ENCODE data around the gene LRWD1. TPM values are rescaled to one million over a fixed set of nuclear protein-coding genes. Genes with fewer than 3 reads are reported as not detected.

Gene LRWD1
- total RNA-seq, 4 donors from 2014 or later, result 9.8 to 19.2 (median 16.4) TPM

DNA sequence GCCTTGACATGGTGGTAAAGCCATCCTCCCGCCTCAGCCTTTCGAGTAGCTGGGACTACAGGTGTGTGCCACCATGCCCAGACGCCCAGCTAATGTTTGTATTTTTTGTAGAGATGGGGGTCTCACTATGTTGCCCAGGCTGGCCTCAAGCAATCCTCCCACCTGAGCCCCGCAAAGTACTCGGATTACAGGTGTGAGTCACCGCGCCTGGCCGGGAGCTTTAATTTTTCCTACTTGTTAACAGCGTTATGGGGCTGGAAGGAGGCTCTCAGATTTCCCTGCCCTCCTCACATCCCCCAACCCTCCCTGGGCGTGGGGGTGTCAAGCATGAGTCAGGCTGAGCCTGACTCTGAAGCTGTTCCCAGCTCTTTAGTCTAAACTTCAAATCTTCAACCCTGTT, 8.5 kb upstream of the LRWD1 start:
- Histone ChIP-seq H3K4me1 (peaks cover 4% of the 10 kb centered on the region), H3K36me3 (peaks cover 44% of the 10 kb centered on the region), H3K4me3 (no peak overlapping the region), H3K27ac (no peak overlapping the region), H3K27me3 (no peaks in the 10 kb centered on the region), H3K9me3 (no peaks in the 10 kb centered on the region)
- TF ChIP-seq POLR2A (IDR thresholded peaks at IDR 0.05) (no peak), POLR2AphosphoS5 (IDR thresholded peaks at IDR 0.05) (no peak), EP300 (IDR thresholded peaks at IDR 0.05) (no peak)
- TF ChIP-seq, protein P1, sequence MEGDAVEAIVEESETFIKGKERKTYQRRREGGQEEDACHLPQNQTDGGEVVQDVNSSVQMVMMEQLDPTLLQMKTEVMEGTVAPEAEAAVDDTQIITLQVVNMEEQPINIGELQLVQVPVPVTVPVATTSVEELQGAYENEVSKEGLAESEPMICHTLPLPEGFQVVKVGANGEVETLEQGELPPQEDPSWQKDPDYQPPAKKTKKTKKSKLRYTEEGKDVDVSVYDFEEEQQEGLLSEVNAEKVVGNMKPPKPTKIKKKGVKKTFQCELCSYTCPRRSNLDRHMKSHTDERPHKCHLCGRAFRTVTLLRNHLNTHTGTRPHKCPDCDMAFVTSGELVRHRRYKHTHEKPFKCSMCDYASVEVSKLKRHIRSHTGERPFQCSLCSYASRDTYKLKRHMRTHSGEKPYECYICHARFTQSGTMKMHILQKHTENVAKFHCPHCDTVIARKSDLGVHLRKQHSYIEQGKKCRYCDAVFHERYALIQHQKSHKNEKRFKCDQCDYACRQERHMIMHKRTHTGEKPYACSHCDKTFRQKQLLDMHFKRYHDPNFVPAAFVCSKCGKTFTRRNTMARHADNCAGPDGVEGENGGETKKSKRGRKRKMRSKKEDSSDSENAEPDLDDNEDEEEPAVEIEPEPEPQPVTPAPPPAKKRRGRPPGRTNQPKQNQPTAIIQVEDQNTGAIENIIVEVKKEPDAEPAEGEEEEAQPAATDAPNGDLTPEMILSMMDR (IDR thresholded peaks at IDR 0.05), result no peak
- WGBS, result 77% methylated on average over 10 of the region's 10 CpGs
- DNase-seq (ENCODE audit: low spot score in 2 of 2), result no peak

DNA sequence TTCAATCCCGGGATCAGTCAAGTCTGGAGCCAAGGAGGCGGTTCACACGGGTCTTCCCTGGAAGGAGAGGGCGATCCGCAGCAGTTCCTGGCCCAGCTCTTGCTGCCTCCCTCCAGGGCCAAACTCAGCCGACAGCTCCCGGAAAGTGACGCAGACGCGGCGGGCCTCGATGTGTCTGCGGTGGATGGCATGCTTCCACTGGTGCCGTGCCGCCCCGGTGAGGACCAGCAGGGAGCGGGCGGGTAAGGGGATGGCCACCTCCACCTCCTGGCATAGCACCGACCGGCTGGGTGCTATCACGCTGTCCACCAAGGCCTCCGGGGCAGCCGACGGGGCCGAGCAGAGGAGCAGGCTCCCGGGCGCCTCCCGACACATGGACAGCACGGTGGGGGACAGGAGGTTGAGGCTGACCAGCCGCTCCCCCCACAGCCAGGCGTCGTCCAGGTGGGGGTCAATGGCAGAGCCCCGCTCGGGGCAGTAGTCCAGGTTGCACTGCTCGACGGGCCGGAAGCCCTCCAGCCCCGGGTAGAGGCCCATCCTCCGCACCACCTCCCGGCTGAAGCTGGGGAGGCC, 7.3 kb upstream of the LRWD1 start:
- WGBS, result 94% methylated on average over 29 of the region's 40 CpGs
- TF ChIP-seq, protein P1 (IDR thresholded peaks at IDR 0.05), result no peak
- no peak for TF ChIP-seq EP300 (IDR thresholded peaks at IDR 0.05)
- TF ChIP-seq POLR2A (IDR thresholded peaks at IDR 0.05), result no peak
- no peak for TF ChIP-seq POLR2AphosphoS5 (IDR thresholded peaks at IDR 0.05)
- DNase-seq (ENCODE audit: low spot score in 2 of 2), result no peak
- Histone ChIP-seq H3K9me3 (no peaks in the 10 kb centered on the region), H3K27me3 (no peaks in the 10 kb centered on the region), H3K4me1 (no peaks in the 10 kb centered on the region), H3K36me3 (peaks cover 44% of the 10 kb centered on the region), H3K4me3 (no peak overlapping the region), H3K27ac (no peak overlapping the region)

DNA sequence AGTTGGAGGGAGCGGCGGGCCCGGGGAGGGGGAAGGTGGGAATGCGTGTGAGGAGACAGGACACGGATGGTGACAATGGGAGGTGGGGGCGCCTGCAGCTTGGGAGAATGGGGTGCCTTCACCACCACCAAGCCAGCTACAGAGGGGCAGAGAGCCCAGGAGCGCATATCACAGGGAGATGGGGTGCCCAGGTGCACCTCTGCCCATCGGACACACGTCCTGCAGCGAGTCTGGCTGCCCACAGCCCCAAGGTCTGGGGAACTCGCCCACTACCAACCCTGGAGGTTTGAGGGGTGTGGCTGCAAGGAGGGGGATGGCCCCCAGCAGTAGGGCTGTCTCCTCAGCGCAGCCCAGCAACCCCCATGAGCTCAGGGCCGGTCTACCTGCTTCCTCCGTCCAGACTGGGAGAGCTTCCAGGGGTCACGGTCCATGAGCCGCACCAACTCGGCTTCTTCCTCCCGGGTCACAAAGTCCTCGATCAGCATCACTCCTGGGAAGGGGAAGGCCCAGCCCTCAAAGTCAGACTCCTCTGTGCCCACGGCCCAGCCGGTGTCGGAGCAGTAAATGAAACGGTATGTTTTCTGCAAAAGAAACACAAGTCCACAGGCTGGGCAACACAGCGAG, 5.5 kb upstream of the LRWD1 start:
- Histone ChIP-seq H3K4me1 (peaks cover 10% of the 10 kb centered on the region), H3K27me3 (no peaks in the 10 kb centered on the region), H3K4me3 (no peak overlapping the region), H3K36me3 (peaks cover 44% of the 10 kb centered on the region), H3K27ac (no peak overlapping the region), H3K9me3 (no peaks in the 10 kb centered on the region)
- DNase-seq (ENCODE audit: low spot score in 2 of 2), result no peak
- 95% methylated on average over 23 of the region's 24 CpGs for WGBS
- TF ChIP-seq POLR2A (IDR thresholded peaks at IDR 0.05) (no peak), POLR2AphosphoS5 (IDR thresholded peaks at IDR 0.05) (no peak), EP300 (IDR thresholded peaks at IDR 0.05) (no peak)
- TF ChIP-seq, protein P1 (IDR thresholded peaks at IDR 0.05), result no peak

DNA sequence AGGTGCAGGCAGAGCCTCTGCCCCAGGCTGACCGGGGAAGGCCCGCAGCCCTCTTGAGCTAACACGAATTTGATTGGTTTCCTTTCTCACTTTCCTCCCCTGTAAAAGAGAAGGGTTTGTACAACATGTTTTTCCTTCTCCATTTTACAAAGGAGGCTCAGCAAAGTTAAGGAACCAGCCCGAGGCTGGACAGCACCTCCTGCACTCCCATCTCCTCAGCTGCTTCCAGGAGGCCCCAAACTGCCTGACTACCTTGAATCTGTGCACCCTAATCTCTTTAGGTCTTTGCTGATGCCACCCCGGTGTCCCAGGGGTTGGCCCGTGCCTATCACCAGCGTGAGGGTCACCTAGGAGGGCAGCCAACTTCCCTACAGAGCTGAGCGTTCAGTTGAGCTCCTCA, 4.3 kb upstream of the LRWD1 start:
- WGBS, result 83% methylated on average over 8 of the region's 8 CpGs
- TF ChIP-seq POLR2AphosphoS5 (IDR thresholded peaks at IDR 0.05), result no peak
- TF ChIP-seq EP300 (IDR thresholded peaks at IDR 0.05), result no peak
- no peak for TF ChIP-seq POLR2A (IDR thresholded peaks at IDR 0.05)
- TF ChIP-seq, protein P1 (IDR thresholded peaks at IDR 0.05), result no peak
- Histone ChIP-seq H3K27me3 (no peaks in the 10 kb centered on the region), H3K27ac (no peak overlapping the region), H3K4me3 (no peak overlapping the region), H3K9me3 (no peaks in the 10 kb centered on the region), H3K4me1 (peaks cover 16% of the 10 kb centered on the region), H3K36me3 (peaks cover 40% of the 10 kb centered on the region)
- no peak for DNase-seq (ENCODE audit: low spot score in 2 of 2)

DNA sequence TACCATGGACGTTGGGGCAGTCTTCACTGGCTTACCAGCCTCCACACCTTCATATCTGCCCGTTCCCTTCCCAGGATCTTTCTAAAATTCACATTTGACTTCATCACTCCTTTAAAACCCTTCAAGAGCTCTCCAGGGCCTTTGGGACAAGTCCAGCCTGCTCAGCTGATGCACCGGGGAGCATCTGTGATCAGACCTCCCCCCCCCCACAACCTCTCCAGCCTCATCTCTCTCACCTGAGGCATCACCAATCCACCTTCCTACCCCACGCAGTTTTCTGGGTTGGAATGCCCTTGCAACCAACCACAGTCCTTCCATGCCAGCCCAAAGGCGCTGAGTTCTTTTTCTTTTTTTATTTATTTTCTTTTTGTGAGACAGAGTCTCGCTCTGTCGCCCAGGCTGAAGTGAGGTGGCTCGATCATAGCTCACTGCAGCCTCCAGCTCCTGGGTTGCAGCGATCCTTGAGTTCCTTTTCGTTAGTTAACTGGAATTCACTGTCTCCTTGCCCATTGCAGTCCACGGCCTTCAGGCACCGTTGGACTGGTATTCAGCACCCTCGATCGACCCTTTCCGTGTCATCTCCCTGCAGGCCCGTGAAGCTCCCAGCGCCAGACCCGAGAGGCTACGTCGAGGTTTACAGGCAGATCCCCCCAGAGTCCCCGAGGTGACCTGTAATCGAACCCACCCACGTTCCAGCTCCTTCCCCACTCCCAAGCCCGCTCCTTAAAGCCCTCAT, 775 bp upstream of the LRWD1 start:
- TF ChIP-seq, protein P1 (IDR thresholded peaks at IDR 0.05), result no peak
- TF ChIP-seq POLR2AphosphoS5 (IDR thresholded peaks at IDR 0.05) (no peak), EP300 (IDR thresholded peaks at IDR 0.05) (no peak)
- 10% methylated on average over 24 of the region's 24 CpGs for WGBS
- H3K4me1 ChIP-seq, result peaks cover 34% of the 10 kb centered on the region
- H3K9me3 ChIP-seq, result no peaks in the 10 kb centered on the region
- H3K27me3 ChIP-seq, result no peaks in the 10 kb centered on the region
- DNase-seq (ENCODE audit: low spot score in 2 of 2), result no peak
- peaks cover 13% of the 10 kb centered on the region for H3K36me3 ChIP-seq
- peak overlapping the region; percentile 60 for H3K4me3 ChIP-seq
- peak overlapping the region; percentile 11 for H3K27ac ChIP-seq
